HG03571 (cell line): ENCODE results near the gene TNFRSF12A.
A peak's percentile ranks its signal among the peaks of the same experiment; 100 is the strongest.

ENCODE experiments used
- ATAC-seq: cut with Tn5 transposase; IDR thresholded peaks from one replicate; pipeline ENCODE4 v1.9.1; 2021; ENCODE audit not compliant: unreplicated experiment

TNFRSF12A gene, protein sequence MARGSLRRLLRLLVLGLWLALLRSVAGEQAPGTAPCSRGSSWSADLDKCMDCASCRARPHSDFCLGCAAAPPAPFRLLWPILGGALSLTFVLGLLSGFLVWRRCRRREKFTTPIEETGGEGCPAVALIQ

DNA sequence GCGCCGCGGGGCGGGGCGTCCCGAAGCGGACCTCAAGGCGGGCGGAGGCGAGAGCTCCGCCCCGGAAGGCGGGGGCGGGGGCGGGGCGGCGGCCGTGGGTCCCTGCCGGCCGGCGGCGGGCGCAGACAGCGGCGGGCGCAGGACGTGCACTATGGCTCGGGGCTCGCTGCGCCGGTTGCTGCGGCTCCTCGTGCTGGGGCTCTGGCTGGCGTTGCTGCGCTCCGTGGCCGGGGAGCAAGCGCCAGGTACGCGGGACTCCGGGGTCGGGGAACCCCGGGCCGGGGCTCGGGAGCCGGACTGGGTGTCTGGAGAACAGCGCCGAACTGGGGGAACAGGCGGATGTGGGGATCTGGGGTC is at the start of gene TNFRSF12A:
TNFRSF12A (plus strand) TSS at position 122 of the 357 bp plus-strand sequence; CDS start at position 152, 30 bp downstream.
- no peak for ATAC-seq

DNA sequence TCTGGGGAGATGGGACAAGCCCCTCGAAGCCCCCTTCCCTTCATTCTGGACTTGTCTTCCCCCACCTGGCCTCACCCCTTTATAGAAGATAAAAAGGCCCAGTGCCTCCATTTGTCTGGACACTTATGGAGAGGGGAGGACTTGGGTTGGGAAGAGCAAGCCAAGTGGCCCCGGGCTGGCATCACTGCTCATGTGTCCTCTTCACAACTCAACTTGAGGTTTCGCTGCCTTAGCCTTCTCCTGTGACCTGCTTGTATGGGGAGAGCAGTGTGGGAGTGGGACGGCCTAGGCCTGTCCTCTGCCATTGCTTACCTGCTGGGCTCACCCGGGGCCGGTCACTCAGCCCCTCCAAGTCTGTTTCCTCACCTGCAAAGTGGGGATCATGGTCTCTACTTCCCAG is 49.6 kb upstream of the TNFRSF12A start:
- no peak for ATAC-seq

DNA sequence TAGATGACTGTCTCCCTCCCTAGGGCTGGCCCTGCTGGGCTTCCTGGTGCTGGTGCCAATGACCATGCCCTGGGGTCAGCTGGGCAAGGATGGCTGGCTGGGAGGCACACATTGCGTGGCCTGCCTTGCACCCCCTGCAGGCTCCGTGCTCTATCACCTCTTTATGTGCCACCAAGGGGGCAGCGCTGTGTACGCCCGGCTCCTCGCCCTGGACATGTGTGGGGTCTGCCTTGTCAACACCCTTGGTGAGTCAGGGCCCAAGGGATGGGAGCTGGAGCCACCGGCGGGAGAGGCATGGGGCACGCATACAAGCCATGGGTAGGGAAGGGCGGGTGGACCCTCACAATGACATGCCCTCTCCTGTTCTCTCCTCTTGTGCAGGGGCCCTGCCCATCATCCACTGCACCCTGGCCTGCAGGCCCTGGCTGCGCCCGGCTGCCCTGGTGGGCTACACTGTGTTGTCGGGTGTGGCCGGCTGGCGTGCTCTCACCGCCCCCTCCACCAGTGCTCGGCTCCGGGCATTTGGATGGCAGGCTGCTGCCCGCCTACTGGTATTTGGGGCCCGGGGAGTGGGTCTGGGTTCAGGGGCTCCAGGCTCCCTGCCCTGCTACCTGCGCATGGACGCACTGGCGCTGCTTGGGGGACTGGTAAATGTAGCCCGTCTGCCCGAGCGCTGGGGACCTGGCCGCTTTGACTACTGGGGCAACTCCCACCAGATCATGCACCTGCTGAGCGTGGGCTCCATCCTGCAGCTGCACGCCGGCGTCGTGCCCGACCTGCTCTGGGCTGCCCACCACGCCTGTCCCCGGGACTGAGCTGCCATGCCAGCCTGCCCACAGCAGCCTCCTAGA is 48.8 kb upstream of the TNFRSF12A start:
- ATAC-seq = no peak

DNA sequence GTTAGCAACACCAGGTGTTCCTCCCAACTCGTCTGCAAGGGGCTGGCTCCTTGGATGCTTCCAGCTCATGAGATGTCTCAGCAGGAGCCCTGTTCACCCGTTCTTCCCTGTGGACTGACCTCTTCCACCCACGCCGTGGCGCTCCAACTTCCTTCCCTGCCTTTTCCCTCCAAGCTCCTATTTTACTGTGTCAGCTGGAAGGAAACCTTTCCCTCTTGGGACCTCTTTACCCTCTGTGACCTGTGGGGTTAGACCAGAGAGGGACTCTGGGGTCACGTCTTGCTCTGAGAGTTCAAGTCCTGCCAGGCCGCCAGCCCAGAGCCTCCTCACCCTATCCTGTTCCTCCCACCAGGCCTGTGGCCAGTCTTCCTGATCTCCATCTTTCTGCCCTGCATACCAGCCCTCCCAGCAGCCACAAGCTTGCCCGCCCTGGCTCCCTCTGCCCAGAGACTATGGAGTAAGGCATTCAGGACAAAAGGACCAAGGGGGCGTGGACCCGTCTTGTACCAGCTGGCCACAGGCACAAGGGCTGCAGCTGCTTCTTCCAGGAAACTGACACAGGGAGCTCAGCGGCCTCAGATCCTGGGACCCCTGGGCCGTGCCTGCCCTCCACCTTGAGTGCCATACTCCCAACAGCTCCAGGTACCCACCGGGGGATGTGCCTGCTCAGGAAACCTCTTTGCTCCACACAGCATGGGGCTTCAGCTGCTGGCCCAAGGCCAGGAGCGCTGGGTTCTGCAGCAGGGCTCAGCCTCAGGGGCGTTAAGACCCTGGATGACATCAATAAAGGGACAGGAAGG is 48.0 kb upstream of the TNFRSF12A start:
- no peak for ATAC-seq

DNA sequence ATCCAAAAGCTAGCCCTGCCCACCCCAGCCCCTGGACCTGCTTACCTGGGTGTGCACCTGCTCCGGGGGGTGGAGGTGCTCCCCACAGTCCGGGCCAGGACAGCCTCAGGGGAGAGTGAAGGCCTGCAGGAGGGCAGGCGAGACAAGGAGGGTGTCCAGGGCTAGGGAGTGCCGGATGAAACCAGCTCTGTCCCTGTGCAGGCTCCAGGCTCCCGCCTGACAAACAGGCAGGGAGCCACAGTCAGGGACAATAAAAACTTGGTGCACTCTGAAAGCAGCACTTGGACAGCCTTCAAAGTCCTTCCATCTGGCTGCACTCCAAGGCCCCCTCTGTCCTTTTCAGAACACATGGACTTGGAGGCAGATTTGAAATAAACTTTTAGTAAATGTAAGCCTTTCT is 47.1 kb upstream of the TNFRSF12A start:
- no peak for ATAC-seq

DNA sequence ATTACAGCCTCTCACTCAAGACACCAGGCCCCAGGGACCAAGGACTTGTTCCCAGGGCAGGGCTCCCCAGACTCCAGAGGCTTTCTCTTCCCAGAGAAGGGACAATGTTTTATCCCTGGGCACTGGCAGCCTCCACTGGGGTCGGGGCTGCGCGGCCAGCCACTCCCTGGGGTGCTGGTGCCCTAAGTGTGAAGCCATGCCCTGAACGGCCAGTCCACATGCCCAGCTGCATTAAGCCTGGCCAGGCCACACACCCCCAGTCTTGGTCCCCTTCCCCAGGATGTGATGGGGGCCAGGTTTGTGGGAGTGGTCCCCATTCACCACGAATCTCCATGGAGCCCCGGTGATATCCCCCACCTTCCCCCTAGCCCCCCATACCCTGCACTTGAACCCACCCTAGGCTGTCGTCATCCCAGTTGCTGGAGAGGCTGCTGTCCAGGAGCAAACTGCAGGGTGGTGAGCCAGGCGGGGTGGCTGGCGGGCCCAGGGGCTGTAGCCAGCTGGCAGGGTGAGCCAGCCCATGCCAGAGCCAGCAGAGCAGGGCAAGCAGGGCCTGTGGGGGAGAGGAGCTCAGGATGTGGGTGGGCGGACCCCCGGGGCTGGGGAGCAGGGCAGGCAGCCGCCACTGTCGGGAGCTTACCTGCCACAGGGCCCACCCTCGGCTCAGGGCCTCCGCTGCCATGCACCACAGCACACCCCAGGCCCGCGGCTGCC is 46.4 kb upstream of the TNFRSF12A start:
- no peak for ATAC-seq

DNA sequence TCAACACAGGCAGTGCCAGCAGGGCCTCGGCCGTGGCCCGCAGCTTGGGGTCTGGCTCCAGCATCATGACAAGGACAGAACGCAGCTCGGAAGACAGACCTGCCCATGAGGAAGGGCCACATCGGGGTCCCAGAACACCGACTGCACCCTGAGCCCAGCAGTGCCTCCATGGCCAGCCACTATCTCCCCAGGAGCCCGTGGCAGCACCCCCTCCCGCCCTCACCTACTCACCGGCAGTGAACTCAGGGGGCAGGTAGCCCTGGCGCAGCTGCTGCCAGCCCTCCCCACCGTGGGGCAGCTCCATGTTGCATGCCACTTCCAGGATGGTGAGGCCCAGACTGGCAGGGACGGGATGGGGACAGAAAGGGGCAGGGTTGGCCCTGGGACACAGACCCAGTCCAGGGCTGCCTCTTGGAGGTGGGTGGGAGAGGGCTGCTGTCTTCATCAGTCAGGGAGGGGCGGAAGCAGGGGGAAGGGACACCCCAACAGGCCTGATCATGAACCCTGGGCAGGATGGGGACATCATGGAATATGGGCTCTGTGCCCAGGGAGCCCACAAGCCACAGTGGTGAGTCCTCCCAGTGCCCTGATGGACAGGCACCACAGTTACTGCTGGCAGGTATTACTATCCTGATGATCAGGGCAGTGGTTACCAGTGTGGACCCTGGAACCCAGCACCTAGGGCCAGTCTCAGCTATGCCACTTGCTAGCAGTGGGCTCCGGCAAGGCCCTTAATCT is 45.7 kb upstream of the TNFRSF12A start:
- ATAC-seq = no peak

DNA sequence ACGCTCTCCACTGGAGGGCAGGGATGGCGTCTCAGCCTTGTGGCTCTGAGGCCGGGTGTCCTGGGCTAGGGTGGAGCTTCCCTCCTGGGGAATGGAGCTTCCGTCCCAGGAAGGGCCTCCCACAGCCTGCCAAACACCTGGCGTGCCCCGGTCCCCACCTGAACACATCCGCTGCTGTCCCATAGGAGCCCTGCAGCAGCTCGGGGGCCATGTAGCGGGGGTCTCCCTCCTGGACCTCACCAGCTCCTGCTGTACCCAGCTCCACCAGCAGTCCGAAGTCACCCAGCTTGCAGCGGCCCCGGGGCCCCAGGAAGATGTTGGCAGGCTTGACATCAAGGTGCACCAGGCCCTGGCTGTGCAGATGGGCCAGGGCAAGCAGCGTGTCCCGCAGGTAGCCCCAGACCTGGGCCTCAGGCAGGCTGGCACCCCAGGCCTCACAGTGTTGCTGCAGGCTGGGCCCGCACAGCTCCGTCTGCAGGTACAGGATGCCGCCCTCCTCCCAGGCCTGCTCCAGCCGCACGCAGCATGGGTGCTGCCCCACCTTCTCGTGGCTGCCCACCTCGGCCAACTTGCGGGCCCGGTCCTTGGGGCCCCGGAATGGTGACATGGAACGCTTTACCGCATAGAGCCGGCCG is 44.9 kb upstream of the TNFRSF12A start:
- ATAC-seq = no peak

DNA sequence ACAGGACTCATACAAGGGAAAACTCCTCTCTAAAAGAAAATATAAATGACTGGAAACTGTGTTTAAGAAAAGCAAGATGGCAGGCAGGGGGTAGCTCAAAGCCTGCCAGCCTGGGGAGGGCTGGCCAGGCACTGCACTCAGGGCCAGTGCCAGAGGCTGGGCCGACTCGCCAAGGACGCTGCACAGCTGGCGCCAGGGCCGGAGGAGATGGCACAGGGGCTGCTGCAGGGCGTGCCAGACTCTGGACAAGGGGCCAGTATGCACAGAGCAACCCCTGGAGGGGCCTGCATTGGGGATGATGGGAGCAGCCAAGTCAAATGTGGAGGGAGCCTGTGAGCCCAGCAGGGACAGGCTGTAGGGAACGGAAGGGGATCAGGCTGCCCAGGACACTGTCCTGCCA is 44.0 kb upstream of the TNFRSF12A start:
- no peak for ATAC-seq

DNA sequence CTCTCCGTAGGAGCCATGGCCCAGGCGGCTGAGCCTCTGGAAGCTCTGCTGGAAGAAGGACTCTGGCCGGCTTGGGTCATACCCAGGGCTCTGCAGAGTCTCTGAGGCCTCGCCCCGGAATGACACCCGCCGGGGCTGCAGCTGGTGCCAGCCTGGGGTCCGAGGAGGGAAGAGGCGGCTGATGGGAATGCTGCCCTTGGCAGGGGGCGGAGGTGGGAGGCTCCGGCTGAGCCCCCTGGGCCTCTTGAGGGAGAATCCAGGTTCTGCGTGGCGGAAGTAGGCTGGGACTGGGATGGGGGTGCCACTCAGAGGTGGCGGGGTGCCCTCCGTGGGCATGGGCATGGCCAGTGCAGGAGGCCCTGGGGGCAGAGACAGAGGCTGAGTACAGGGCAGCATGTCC is 43.5 kb upstream of the TNFRSF12A start:
- no peak for ATAC-seq

DNA sequence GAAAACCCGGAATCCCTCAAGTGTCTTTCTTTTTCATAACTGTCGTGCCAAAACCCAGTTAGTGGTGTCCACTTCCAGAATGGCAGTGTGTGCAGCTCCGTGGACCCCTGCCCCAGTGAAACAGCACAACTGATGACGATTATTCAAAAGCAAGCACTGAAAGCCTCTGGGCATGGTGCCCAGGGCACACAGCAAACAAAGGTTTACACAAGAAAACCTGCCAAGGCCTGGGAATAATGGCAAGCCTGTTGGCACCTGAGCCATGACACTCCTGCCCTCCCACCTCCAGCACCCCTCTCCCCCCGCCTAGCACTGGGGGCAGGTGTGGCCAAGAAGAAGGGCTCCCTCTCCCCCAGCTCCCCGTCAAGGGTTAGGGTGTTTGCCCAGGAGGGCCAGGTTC is 42.7 kb upstream of the TNFRSF12A start:
- no peak for ATAC-seq

DNA sequence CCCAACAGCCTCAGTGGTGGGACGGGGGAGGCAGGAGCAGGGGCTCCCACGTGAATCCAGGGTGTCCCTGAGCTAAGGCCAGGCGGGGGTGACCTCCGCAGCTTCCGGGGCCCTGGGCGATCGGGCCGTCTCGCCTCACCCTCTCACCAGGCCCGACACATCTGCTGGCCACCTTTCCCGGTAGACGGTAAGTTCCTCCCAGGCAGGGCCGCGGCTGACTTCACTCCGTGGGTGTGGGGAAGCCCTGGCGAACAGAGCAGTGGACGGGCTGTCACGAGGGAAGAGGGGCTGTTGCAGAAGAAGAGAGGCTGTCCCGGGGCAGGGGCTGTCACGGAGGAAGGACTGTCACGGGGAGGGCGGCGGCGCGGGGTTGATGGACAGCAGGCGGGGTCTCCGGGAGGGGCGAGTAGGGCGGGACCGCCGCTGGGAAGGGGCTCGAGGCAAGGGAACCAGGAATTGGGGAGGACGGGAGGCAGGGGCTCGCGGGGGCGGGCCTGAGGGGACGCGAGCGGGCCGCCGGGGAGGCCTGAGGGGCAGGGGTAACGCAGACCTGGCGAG is 40.4 kb upstream of the TNFRSF12A start:
- no peak for ATAC-seq

DNA sequence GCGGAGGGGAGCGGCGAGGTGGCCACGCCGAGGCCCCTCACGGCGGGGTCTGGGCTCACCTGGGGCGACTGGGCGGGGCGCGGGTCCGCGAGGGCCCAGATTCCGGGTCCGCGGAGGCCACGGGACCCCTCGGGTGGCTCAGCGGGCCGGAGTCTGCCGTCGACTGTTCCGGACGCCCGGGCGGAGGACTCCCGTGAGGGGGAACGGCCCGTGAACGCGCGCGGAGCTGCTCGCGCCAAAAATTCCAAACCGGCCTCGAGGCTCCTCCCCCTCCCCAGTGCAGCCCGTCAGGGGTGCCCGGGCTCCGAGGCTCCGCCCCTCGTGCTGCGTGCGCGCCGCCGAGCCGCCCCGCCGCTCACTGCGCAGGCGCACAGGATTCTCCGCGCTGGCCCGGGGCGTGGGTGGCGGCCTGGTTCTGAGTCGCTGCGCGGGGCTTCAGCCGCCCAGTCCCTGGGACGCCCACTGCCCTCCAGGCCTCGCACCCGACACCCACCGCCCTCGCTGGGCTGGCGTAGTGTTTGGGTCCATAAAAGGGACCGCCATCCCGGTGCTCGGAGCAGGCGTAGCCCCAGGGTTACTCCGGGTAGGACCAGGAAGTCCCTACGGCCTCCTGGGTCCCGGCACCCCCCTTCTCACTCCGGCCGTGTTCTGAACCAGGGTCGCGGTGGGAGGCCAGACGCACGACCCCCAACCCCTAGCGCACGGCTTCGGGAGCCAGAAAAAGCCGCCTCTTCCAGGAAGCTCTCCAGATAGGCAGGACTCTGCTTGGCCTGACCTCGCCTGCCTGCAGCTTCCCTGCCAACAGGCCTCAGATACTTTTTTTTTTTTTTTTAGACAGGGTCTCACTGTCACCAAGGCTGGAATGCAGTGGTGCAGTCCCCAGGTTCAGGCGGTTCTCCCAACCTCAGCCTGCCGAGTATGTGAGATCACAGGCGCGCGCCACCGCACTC is 39.7 kb upstream of the TNFRSF12A start, which contains the start of gene PKMYT1:
PKMYT1 (minus strand) TSS at position 220 of the 950 bp plus-strand sequence. CDS start 789 bp downstream, outside the sequence.
- ATAC-seq = peak; percentile 68

DNA sequence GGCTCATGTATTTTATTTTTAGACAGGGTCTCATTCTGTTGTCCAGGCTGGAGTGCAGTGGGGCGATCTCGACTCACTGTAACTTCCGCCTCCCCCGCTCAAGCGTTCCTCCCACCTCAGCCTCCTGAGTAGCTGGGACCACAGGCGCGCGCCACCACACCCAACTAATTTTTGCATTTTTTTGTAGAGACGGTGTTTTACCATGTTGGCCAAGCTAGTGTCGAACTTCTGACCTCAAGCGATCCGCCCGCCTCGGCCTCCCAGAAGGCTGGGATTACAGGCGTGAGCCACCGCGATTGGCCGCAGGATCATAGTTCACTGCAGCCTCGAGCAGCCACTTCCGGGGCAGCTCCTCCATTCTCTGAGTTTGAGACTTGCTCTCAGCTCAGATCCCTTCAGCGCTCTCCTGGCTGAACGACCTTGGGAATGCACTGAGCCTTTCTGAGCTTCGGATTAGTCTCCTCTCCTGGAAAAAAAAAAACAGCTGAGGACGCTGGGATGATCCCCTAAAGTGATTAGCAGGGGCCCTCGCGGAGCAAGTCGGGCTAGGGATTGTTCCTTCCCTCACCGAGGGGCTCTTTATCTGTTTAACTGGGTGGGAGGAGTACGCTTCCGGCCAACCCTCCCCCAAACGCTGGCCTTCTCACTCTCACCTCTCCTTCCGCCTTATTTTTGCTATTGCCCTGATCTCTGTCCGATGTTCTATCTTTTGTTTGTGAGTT is 38.8 kb upstream of the TNFRSF12A start:
- ATAC-seq = no peak

DNA sequence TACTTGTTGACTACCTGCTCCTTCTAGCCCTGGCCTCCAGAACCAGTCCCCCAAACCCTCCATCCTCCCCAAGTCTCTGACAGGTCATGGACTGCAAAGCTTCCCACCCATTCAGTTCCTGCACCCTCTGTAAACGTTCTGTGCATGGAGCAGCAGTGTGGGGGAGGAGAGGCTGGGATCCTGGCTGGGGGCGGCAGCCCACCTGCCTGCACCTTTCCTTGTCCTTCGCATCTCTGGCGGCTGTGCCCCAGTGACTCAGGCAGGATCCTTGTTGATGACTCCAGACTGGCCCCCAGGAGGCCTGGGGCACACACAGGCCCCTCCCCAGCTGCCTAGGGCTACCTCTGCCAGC is 38.3 kb upstream of the TNFRSF12A start:
- no peak for ATAC-seq

DNA sequence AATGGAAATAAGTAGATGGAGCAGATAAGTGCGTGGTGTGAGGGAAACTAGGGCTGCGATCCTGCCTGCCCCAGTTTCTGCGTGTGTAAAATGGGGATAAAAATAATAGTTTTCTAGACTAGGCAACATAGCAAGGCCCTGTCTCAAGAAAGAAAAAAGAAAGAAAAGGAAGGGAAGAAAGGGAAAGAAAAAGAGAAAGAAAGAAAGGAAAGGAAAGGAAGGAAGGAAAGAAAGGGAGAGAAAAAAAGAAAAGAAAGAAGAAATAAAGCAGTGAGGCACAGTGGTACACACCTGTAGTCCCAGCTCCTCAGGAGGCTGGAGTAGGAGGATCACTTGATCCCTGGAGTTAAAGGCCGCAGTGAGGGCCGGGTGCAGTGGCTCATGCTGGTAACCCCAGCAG is 37.8 kb upstream of the TNFRSF12A start:
- no peak for ATAC-seq

DNA sequence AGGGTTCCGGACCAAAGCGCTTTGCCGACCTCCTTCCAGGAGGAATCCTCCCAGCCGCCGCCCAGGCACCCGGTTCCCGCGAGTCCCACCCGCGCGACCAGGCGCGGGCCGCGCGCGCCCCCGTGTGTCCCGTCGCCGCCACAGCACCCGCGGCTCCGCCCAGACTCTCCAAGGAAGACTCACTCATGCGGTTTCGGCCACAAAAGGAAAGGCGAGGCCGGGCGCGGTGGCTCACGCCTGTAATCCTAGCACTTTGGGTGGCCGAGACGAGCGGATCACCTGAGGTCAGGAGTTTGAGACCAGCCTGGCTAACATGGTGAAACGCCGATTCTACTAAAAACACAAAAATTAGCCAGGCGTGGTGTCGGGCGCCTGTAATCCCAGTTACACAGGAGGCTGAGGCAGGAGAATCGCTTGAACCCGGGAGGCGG is 36.4 kb upstream of the TNFRSF12A start:
- ATAC-seq = no peak

DNA sequence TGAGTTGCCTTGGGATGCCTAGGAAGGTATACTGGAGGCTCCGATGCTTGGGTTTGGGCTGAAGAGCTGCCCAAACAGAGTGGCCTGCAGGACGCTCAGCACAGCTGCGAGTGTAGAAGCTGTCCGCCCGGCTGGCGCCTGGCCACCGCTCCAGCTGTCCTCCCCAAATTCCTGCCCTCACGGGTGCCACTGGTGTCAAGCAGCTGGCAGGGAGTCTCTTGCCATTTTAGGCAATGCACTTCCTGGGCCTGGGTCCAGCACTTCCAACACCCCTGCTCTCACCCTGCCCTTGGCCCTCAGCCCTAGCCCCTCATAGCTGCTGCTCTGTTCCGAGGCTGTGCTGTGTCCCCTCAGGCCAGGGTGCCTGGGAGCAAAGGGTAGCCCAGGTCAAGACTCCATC is 34.7 kb upstream of the TNFRSF12A start:
- ATAC-seq = no peak
